Measurements from ENCODE around the gene TENM4.

The TENM4 gene

GRCh38 chr11:79413268-79413667 lies 27.6 kb downstream of the TENM4 start:
- TF ChIP-seq WT1 (tag by site-specific recombination; IDR thresholded peaks at IDR 0.05) (no peak), GLI2 (tag by site-specific recombination; IDR thresholded peaks at IDR 0.05; ENCODE audit: borderline replicate concordance, low read depth) (no peak)
- TF ChIP-seq, protein P1, sequence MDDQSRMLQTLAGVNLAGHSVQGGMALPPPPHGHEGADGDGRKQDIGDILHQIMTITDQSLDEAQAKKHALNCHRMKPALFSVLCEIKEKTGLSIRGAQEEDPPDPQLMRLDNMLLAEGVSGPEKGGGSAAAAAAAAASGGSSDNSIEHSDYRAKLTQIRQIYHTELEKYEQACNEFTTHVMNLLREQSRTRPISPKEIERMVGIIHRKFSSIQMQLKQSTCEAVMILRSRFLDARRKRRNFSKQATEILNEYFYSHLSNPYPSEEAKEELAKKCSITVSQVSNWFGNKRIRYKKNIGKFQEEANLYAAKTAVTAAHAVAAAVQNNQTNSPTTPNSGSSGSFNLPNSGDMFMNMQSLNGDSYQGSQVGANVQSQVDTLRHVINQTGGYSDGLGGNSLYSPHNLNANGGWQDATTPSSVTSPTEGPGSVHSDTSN (CRISPR knock-in tag; IDR thresholded peaks at IDR 0.05) = no peak
- no peaks in the 10 kb centered on the region for H3K4me1 ChIP-seq (ENCODE audit: control insufficient read depth, insufficient read depth, low read length)
- no peaks in the 10 kb centered on the region for H3K36me3 ChIP-seq (ENCODE audit: control insufficient read depth in 2 of 2, insufficient read depth in 1 of 2, low read length in 2 of 2)
- ChIA-PET CTCF (interaction anchor here (0.6 to 6.1 kb wide), 2 partner anchors 12 to 313 kb away, joined by 3 to 34 read pairs; no protein-coding TSS in a partner anchor), POLR2A (no interaction called here)
- no peak overlapping the region for H3K4me3 ChIP-seq (ENCODE audit: low read depth, low read length)
- H3K9me3 ChIP-seq (ENCODE audit: control insufficient read depth, insufficient read depth, low read depth, low read length) = no peaks in the 10 kb centered on the region
- no peak overlapping the region for H3K27ac ChIP-seq (ENCODE audit: extremely low read depth, low read depth, low read length)

DNA sequence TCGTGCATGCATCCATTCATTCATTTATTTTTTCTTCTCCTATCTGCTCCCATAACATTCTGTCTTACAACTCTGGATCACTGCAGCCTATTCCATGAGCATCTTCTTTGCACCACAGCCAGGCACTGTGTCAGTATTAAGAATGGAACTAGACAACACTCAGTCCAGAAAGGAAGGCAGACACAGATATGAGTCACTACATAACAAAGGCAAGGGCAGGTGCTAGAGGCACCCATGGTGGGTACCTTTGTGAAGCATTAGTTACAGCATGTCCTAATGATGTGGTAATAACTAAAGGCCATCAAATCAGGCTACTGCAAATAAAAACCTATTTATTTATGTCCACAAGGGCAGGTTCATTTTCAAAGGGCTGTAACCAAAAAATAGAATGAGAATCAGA lies 28.1 kb downstream of the TENM4 start:
- ChIA-PET POLR2A (no interaction called here), CTCF (interaction anchor here (6.1 kb wide), 1 partner anchor 12 kb away, joined by 34 read pairs; no protein-coding TSS in a partner anchor)
- no peak overlapping the region for H3K27ac ChIP-seq (ENCODE audit: extremely low read depth, low read depth, low read length)
- H3K36me3 ChIP-seq (ENCODE audit: control insufficient read depth in 2 of 2, insufficient read depth in 1 of 2, low read length in 2 of 2) = no peaks in the 10 kb centered on the region
- H3K4me1 ChIP-seq (ENCODE audit: control insufficient read depth, insufficient read depth, low read length) = no peaks in the 10 kb centered on the region
- no peaks in the 10 kb centered on the region for H3K9me3 ChIP-seq (ENCODE audit: control insufficient read depth, insufficient read depth, low read depth, low read length)
- H3K4me3 ChIP-seq (ENCODE audit: low read depth, low read length) = no peak overlapping the region
- TF ChIP-seq ZNF768 (tag by site-specific recombination; IDR thresholded peaks at IDR 0.05) (no peak), ZNF529 (tag by site-specific recombination; IDR thresholded peaks at IDR 0.05; ENCODE audit: insufficient replicate concordance) (no peak), PRDM2 (tag by site-specific recombination; IDR thresholded peaks at IDR 0.05; ENCODE audit: borderline replicate concordance) (no peak), ZNF544 (tag by site-specific recombination; IDR thresholded peaks at IDR 0.05) (no peak), ZNF221 (tag by site-specific recombination; IDR thresholded peaks at IDR 0.05; ENCODE audit: borderline replicate concordance) (no peak), CTCF (tag by site-specific recombination; IDR thresholded peaks at IDR 0.05) (no peak), ZNF248 (tag by site-specific recombination; IDR thresholded peaks at IDR 0.05) (no peak), ZBTB10 (tag by site-specific recombination; IDR thresholded peaks at IDR 0.05) (no peak), ZNF404 (tag by site-specific recombination; IDR thresholded peaks at IDR 0.05) (no peak), ZNF202 (tag by site-specific recombination; IDR thresholded peaks at IDR 0.05; ENCODE audit: borderline replicate concordance) (no peak), ZNF394 (tag by site-specific recombination; IDR thresholded peaks at IDR 0.05; ENCODE audit: borderline replicate concordance) (no peak), ZNF292 (tag by site-specific recombination; IDR thresholded peaks at IDR 0.05; ENCODE audit: borderline replicate concordance, low read depth) (no peak), ZXDB (tag by site-specific recombination; IDR thresholded peaks at IDR 0.05) (no peak), ZNF146 (tag by site-specific recombination; IDR thresholded peaks at IDR 0.05) (no peak)
- TF ChIP-seq, protein P2, sequence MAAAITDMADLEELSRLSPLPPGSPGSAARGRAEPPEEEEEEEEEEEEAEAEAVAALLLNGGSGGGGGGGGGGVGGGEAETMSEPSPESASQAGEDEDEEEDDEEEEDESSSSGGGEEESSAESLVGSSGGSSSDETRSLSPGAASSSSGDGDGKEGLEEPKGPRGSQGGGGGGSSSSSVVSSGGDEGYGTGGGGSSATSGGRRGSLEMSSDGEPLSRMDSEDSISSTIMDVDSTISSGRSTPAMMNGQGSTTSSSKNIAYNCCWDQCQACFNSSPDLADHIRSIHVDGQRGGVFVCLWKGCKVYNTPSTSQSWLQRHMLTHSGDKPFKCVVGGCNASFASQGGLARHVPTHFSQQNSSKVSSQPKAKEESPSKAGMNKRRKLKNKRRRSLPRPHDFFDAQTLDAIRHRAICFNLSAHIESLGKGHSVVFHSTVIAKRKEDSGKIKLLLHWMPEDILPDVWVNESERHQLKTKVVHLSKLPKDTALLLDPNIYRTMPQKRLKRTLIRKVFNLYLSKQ (tag by site-specific recombination; IDR thresholded peaks at IDR 0.05; ENCODE audit: borderline replicate concordance) = no peak
